IPS-18c (cell line): Measurements from ENCODE around the gene RPL41.
A peak's percentile ranks its signal among the peaks of the same experiment; 100 is the strongest.
"Not testable (repeated sequence)": the region's sequence is repeated elsewhere in the genome, so short reads cannot be mapped to it uniquely, and the experiment has no call there.

Experiments
- H3K4me3 ChIP-seq: 2 replicates; pipeline ENCODE4 v1.7.0; 2013; ENCODE audit warnings: low read depth, mild to moderate bottlenecking, low read length, moderate library complexity; ENCODE audit not compliant: insufficient read depth
- H3K9me3 ChIP-seq: one replicate; pipeline ENCODE4 v1.6.1; 2013; ENCODE audit warnings: mild to moderate bottlenecking, low read length, moderate library complexity; ENCODE audit not compliant: control insufficient read depth, insufficient read depth

Gene RPL41

DNA sequence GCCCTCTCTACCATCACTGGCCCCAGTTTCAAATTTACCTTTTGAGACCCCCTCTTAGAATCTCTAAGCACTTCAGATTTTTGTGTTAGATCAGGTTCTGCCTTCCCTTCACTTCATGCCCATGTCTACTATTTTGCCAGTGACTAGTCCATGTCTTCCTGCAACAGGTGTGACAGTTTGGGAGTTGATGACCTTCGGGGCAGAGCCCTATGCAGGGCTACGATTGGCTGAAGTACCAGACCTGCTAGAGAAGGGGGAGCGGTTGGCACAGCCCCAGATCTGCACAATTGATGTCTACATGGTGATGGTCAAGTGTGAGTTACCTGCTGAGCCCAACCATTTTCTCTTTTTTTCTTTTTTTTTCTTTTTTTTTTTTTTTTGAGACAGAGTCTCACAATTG is 17.8 kb upstream of the RPL41 start:
- H3K9me3 ChIP-seq: no peaks in the 10 kb centered on the region
- no peak overlapping the region for H3K4me3 ChIP-seq

DNA sequence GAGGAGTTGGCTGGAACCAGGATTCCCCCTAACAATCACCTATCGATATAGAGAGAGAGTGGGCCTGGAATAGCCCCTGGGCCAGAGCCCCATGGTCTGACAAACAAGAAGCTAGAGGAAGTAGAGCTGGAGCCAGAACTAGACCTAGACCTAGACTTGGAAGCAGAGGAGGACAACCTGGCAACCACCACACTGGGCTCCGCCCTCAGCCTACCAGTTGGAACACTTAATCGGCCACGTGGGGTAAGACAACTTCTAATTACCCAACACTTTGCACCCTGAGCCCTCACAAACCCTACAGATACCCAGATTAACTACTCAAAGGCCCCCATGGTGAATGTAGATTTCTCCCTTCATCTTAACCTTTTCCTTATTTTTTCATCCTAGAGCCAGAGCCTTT is 16.6 kb upstream of the RPL41 start:
- Histone ChIP-seq H3K4me3 (no peak overlapping the region), H3K9me3 (no peaks in the 10 kb centered on the region)

DNA sequence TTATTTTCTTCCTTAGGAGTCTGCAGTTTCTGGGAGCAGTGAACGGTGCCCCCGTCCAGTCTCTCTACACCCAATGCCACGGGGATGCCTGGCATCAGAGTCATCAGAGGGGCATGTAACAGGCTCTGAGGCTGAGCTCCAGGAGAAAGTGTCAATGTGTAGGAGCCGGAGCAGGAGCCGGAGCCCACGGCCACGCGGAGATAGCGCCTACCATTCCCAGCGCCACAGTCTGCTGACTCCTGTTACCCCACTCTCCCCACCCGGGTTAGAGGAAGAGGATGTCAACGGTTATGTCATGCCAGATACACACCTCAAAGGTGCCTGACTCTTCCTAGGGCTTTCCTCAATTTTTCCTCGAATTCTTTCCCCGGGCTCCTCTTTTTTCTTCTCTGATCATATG is 15.4 kb upstream of the RPL41 start:
- no peak overlapping the region for H3K4me3 ChIP-seq
- H3K9me3 ChIP-seq: no peaks in the 10 kb centered on the region

DNA sequence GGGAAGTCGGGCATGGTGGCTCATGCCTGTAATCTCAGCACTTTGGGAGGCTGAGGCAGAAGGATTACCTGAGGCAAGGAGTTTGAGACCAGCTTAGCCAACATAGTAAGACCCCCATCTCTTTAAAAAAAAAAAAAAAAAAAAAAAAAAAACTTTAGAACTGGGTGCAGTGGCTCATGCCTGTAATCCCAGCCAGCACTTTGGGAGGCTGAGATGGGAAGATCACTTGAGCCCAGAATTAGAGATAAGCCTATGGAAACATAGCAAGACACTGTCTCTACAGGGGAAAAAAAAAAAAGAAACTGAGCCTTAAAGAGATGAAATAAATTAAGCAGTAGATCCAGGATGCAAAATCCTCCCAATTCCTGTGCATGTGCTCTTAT is 13.8 kb upstream of the RPL41 start:
- Histone ChIP-seq H3K9me3 (no peaks in the 10 kb centered on the region), H3K4me3 (no peak overlapping the region)

DNA sequence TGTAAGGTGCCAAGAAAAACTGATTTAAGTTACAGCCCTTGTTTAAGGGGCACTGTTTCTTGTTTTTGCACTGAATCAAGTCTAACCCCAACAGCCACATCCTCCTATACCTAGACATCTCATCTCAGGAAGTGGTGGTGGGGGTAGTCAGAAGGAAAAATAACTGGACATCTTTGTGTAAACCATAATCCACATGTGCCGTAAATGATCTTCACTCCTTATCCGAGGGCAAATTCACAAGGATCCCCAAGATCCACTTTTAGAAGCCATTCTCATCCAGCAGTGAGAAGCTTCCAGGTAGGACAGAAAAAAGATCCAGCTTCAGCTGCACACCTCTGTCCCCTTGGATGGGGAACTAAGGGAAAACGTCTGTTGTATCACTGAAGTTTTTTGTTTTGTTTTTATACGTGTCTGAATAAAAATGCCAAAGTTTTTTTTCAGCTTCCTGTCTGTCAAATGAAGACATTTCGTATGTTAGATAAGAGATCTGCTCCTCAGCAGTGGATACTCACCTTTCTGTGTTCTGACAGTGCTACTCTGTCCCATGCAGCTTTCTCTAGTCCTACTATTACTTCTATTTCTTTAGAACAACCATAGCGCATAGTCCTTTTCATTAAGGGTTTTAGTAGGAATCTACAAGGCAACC is 13.2 kb upstream of the RPL41 start:
- H3K4me3 ChIP-seq: peak overlapping the region; percentile 74; the same call in 1 of the 2 replicates
- no peaks in the 10 kb centered on the region for H3K9me3 ChIP-seq

DNA sequence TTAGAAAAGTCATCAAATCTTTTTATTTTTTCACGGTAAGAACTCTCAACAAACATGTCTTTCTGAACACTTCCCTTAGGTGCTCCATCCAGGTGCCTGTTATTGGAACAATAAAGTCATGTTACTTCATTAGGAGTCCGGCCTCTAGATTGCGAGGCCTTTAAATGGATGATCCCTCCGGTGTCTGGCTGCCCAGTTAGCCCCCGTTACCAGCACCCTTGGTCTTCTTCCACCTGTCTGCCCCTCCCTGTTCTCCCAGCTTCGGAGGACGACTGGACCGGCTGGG is 12.7 kb upstream of the RPL41 start:
- H3K9me3 ChIP-seq: no peaks in the 10 kb centered on the region
- peak overlapping the region; percentile 74 for H3K4me3 ChIP-seq

DNA sequence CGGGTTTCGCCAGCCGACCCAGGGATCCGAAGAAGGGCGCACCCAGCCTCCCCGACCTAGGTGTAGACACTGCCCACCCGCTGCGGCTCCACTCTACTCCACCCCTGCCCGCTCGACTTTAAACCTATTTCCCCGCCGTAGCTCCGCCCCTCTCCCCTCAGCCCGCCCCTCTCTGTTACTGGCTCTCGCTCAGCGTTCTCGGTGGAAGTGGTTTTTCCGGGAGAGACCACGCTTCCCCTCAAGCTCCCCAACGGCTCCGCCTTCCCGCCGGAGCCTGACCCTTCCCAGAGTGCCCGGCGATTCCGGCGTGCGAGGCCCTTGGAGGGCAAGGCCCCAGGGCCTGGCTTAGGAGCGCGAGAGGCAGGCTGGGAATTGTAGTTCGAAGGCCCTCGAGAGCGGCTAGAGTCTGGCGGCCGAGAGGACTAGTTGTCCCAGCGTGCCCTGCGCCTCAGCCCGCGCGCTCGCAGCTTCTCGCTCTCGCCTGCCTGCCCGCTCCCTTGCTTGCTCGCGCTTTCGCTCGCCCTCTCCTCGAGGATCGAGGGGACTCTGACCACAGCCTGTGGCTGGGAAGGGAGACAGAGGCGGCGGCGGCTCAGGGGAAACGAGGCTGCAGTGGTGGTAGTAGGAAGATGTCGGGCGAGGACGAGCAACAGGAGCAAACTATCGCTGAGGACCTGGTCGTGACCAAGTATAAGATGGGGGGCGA is 12.2 kb upstream of the RPL41 start, which contains the start of gene PA2G4:
Gene PA2G4 (plus strand): TSS at position 451 of the 706 bp plus-strand sequence. CDS start 179 bp downstream, at position 630.
- Histone ChIP-seq H3K9me3 (no peaks in the 10 kb centered on the region), H3K4me3 (peak within 1 kb of the TSS; percentile 97)

DNA sequence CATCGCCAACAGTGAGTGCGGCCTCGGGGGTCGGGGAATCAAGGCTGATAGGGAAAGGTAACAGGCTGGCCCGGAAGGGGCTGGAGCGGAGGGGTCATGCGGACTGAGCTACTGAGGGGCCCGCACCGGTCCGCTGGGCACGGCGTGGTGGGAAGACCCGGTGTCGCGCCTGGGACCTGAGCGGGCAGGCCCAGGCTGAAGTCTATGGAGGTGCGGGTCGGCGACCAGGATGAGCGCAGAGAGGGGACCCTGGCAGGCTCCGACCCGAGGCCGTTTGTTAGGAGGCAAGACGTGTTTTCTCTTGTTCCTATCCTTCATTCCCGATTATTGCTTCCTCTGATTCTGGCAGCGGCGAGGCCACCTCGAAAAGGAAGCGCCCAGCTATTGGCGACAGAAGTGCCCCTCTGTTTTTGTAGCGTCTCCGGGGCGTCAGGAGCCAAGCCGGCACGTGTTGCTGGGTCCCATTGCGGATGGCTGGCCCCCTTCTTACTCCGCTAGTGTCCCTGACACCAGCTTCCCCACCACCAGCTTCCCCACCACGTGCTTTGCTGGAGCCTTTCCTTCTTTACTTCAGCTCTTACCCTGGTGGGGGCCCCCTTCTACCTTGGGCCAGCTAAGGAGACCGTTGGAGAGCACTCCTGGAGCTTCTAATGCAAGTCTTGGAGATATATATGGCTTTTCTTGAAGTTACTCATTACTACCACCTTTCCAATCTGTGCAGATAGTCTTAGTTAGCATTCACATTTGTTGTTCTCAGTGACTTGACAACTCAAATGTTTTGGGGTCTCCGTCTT is 11.4 kb upstream of the RPL41 start:
- peak overlapping the region; percentile 97 for H3K4me3 ChIP-seq
- H3K9me3 ChIP-seq: no peaks in the 10 kb centered on the region

DNA sequence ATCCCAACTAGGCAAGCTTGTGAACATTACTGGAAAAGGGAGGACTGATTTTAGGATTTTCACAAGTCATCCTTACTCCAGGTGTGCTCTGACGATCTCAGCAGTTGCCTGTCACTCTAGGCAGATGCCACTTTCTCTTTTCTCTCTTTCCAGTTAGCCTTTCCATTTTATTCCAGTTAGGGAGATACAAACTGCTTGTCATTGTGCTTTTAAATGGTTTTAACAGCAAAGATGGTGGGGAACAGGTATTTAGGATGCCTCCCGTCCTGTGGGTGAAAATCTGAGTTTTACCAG is 10.9 kb upstream of the RPL41 start:
- Histone ChIP-seq H3K4me3 (peak overlapping the region; percentile 97), H3K9me3 (peaks cover 2% of the 10 kb centered on the region)

DNA sequence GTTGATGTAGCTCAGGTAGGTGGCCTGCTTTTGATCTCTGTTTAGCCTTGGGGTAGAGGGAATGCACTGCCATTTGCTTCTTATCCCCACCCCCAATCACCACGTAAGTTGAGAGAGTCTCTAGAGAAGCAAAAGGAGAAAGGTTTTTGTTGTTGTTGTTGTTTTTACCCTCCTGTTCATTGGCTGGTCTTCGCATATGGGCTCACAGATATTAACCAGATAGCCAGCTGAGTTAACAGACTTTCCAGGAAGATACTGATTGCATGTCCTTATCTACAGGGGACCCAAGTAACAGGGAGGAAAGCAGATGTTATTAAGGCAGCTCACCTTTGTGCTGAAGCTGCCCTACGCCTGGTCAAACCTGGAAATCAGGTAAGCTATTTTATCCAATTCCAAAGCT is 9.2 kb upstream of the RPL41 start:
- H3K9me3 ChIP-seq: peaks cover 2% of the 10 kb centered on the region
- no peak overlapping the region for H3K4me3 ChIP-seq

DNA sequence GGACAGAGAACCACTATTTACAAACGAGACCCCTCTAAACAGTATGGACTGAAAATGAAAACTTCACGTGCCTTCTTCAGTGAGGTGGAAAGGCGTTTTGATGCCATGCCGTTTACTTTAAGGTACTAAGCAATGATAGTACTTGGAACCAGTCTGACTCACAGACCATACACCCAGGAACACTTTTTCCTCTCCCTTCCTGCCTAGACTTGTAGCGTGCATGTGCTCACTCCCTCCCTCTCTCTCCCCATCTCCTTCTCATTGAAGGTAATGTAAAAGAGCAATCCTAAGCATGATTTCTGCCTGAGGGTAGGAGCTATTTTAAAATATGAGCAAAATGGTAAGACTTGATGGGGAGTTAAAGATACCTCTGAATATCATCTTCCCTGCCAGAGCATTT is 5.9 kb upstream of the RPL41 start:
- H3K4me3 ChIP-seq: no peak overlapping the region
- H3K9me3 ChIP-seq: peaks cover 2% of the 10 kb centered on the region

DNA sequence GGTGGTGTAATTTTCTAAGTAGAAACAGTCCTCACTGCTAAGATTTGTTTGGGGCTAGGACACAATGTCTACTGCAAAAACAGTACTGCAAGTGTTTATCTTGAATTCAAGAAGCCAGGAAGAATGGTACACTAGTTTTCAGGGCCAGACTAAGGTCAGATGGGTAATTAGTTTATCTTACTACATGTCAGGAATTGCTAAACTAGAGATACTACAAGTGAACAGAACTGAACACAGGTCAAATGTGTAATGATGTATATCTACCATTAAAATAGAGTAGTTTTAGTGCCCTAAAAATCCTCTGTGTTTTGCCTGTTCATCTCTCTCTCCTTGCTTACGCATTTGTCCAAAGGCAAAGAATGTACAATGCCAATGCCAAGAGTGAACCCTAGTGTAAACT is 2.3 kb upstream of the RPL41 start:
- Histone ChIP-seq H3K4me3 (no peak overlapping the region), H3K9me3 (peaks cover 2% of the 10 kb centered on the region)

DNA sequence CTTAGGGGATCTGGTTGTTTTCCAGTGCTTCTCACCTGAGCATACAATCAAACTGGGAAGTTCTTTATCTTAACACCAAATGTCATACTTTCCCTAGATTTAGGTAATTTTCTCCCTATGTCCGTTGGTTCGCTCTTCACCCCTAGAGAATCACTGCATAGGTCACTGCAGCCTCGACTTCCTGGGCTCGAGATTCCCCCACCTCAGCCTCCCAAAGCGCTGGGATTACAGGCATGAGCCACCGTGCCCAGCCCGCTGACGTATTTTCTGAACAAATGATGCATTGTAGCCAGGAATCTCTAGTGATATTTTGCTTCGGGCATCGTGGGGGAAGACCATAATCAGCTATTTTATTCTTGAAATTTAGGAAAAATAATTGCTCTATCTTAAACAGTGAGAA is 1.1 kb upstream of the RPL41 start:
- Histone ChIP-seq H3K9me3 (peaks cover 2% of the 10 kb centered on the region), H3K4me3 (peak overlapping the region; percentile 97; the same call in 1 of the 2 replicates)

DNA sequence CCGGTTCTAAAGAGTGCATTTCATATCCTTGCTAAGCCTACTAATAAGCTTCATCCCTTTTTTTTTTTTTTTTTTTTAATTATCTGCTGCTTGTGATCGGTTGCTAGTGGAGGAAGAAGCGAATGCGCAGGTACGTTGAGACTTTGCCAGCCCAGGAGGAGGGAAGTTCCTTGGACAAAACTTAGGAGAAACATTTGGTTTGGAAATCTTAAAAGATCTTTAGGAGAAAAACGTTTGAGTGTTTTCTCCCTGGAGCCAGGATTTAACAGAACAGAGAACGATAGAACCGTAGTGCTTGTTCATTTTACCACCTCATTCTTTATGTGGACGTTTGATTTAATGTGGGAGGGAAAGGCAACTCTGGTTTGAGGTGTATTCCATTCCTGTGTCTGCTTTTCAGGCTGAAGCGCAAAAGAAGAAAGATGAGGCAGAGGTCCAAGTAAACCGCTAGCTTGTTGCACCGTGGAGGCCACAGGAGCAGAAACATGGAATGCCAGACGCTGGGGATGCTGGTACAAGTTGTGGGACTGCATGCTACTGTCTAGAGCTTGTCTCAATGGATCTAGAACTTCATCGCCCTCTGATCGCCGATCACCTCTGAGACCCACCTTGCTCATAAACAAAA is 761 bp downstream of the RPL41 start:
- peak overlapping the region; percentile 97 for H3K4me3 ChIP-seq
- H3K9me3 ChIP-seq: not testable (repeated sequence)

DNA sequence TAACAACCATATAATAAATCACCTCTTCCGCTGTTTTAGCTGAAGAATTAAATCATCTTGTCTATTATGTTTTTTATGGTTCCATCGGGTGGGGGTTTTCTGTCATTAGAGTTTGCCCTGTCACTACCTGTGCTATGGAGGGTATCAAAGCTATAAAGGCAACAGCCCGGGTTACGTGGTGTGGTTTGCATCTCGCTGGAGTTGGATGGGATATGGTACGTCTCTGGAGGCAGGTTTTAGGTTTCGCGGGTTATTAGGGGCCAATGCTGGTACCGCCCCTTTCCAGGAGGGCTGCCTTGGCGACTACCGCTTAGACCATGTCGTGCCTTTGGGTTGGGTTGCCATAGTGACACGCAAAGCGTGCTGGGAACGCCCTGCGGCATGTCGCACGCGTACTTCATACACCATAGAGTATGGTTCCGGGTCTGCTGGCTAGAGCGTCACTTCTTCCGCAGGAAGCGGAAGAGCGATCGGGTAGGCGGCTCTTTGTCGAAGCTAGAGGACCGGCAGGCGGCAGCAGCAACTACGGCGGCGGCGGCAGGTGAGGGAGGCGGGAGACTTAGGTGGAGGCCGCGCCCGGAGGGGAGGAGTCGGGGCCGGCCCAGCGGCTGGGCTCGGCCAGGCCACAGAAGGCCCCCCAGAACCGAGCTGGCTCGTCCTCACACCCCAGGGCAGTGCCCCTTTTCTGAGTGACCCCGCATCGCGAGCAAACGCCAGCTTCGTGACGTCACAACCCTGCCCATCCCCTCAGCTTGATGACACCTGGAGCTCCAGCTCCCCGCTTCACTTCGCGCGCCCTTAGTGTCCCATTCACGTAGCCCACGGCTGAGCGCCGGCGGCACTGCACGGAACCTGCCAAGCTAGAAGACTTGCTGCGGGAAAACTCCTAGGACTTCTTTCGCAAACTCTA is 1.6 kb downstream of the RPL41 start, which contains the start of gene ZC3H10:
Gene ZC3H10 (plus strand): TSS at position 489 of the 910 bp plus-strand sequence. CDS start 2,297 bp downstream, outside the sequence.
- Histone ChIP-seq H3K4me3 (peak within 1 kb of the TSS; percentile 97), H3K9me3 (no peaks in the 10 kb centered on the region)

DNA sequence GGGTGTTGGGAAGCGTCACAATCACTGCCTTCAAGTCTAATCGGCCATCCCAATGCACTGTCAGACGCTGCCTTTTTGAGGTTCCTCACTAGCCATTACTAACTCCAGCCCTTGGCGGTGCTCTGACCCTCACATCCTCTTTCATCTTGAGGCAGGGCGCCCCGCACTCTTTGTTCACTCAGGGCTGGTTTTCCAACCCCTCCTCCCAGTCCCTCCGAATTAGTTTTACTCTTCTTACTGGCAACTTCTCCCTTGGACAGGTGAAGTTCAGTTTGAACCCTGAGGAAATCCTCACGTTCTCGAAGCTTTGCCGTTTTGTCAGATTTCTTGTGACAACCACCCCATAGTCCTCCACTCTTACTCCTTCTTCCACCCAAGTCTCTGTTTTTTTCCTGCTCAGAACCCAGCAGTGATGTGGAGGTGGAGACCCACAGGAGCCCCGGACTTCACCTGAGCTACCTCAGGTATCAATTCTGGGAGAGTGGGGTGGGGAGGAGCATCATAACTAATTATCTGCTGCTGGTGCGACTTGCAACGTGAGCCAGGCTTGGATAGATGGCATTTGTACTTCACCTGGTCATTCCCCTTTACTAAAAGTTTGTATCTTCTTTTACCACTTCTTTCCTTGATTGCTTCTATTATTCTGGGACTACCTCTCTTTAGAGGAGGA is 2.4 kb downstream of the RPL41 start:
- Histone ChIP-seq H3K4me3 (peak overlapping the region; percentile 93), H3K9me3 (no peaks in the 10 kb centered on the region)
